Mucosa of stomach (tissue), 1 donor: ENCODE measurements around the gene CNTNAP2.

Experiments
- H3K27me3 ChIP-seq: one replicate; pipeline ENCODE4 v1.7.0; 2013; ENCODE audit warnings: mild to moderate bottlenecking, low read length; ENCODE audit not compliant: control insufficient read depth, insufficient read depth
- H3K36me3 ChIP-seq: one replicate; pipeline ENCODE4 v1.7.0; 2013; ENCODE audit warnings: low read length; ENCODE audit not compliant: control insufficient read depth, insufficient read depth
- H3K4me1 ChIP-seq: one replicate; pipeline ENCODE4 v1.7.0; 2013; ENCODE audit warnings: mild to moderate bottlenecking, low read length; ENCODE audit not compliant: control insufficient read depth, insufficient read depth
- H3K4me3 ChIP-seq: one replicate; pipeline ENCODE4 v1.7.0; 2013; ENCODE audit warnings: low read length
- H3K9ac ChIP-seq: one replicate; pipeline ENCODE4 v1.7.0; 2013; ENCODE audit warnings: mild to moderate bottlenecking, low read length, moderate library complexity
- H3K9me3 ChIP-seq: one replicate; pipeline ENCODE4 v1.7.0; 2013; ENCODE audit warnings: mild to moderate bottlenecking, low read length, moderate library complexity; ENCODE audit not compliant: control insufficient read depth
- donor health status: Pancreatic carcinoma.

The CNTNAP2 gene

DNA sequence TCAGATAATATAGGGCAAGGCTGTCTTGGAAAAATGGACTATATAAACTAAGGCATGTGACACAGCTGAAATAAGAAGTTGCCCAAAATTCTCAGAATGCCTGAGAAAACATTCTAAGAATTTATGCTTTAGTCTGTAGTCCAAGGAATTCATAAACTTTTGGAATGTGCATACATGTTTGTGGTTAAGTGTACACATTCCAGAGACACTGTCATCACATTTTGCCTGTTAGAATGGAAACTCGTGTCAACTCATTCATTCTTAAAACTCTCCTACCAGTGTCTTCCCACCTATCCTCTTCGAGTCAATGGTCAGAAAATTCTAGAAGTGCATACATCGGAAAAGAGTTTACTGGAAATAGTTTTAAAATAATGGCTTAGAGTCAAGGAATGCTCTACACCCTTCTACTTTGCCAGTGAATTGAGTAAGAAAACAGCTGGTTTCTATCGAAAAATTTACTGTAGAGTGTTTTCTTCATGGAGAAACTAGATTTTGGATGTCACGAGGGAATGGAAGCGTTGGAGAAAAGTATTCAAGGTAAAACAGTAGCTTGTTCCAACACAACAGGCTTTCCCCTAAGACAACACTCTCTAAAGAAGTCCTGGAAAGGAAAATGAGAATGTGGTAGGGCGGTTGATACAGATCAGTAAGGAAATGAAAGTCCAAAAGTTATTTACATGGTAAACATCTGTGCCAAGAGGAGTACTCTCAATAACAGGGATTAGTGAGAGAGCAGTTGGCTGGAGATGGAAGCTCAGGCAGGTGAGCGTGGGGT, 1296.4 kb downstream of the CNTNAP2 start:
- H3K4me3 ChIP-seq = no peak overlapping the region
- no peaks in the 10 kb centered on the region for H3K27me3 ChIP-seq
- no peak overlapping the region for H3K9ac ChIP-seq
- no peaks in the 10 kb centered on the region for H3K36me3 ChIP-seq
- peaks cover 4% of the 10 kb centered on the region for H3K4me1 ChIP-seq
- no peaks in the 10 kb centered on the region for H3K9me3 ChIP-seq

GRCh38 chr7:147413557-147413870, 1296.9 kb downstream of the CNTNAP2 start:
- Histone ChIP-seq H3K4me1 (peaks cover 4% of the 10 kb centered on the region), H3K36me3 (no peaks in the 10 kb centered on the region), H3K9ac (no peak overlapping the region), H3K27me3 (no peaks in the 10 kb centered on the region), H3K4me3 (no peak overlapping the region), H3K9me3 (no peaks in the 10 kb centered on the region)

DNA sequence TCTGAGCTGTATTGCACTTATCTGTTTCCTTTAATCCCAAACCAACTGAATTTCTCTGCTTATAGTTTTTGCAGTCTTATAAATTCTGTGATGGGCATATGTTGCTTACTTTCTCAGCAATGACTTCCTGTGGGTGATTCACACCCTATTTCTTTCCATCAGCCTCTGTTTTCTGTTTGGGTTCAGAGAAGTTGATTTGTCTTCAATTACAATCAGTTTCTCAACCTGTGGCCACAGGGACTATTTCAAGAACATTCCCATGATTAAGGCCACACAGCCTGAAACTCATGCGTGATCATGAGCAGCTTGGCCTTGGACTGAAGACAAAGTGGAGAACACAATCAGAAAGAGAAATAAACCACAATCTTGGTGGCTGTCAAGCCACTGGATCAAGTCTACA, 1299.4 kb downstream of the CNTNAP2 start:
- H3K27me3 ChIP-seq = no peaks in the 10 kb centered on the region
- no peaks in the 10 kb centered on the region for H3K9me3 ChIP-seq
- no peaks in the 10 kb centered on the region for H3K36me3 ChIP-seq
- no peak overlapping the region for H3K4me3 ChIP-seq
- no peak overlapping the region for H3K9ac ChIP-seq
- H3K4me1 ChIP-seq = peaks cover 4% of the 10 kb centered on the region

- H3K27me3 ChIP-seq = no peaks in the 10 kb centered on the region
- H3K9me3 ChIP-seq = no peaks in the 10 kb centered on the region
- H3K4me3 ChIP-seq = no peak overlapping the region
Observed at GRCh38 chr7:147418966-147419365, 1302.4 kb downstream of the CNTNAP2 start.

DNA sequence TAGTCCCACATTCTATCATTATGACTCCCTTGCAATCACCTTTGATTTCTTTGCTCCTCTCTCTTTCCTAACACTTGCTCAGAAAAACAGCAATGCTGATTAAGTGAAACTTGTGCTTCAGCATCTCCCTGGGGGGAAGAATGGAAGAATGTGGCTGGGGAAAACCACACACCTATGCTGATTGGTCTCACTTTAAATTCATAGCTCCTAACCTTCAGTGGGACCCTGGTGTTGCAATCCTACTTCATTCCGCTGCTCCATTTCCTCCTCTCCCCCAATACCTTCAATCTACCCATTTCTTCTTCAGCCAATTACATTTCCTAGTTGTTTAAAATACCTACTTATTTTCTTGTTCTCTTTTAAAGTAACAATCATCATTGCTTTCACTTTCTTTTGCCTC, 1307.3 kb downstream of the CNTNAP2 start:
- Histone ChIP-seq H3K4me3 (no peak overlapping the region), H3K4me1 (no peaks in the 10 kb centered on the region)

More at GRCh38 chr7:147418966-147419365, 1302.4 kb downstream of the CNTNAP2 start:
- Histone ChIP-seq H3K4me1 (no peaks in the 10 kb centered on the region), H3K36me3 (no peaks in the 10 kb centered on the region), H3K9ac (no peak overlapping the region)

GRCh38 chr7:147428075-147428474, 1311.5 kb downstream of the CNTNAP2 start:
- peaks cover 7% of the 10 kb centered on the region for H3K4me1 ChIP-seq
- H3K36me3 ChIP-seq = no peaks in the 10 kb centered on the region
- no peak overlapping the region for H3K4me3 ChIP-seq
- H3K9ac ChIP-seq = no peak overlapping the region
- no peaks in the 10 kb centered on the region for H3K9me3 ChIP-seq
- no peaks in the 10 kb centered on the region for H3K27me3 ChIP-seq

More for the DNA sequence above, 1307.3 kb downstream of the CNTNAP2 start:
- Histone ChIP-seq H3K36me3 (no peaks in the 10 kb centered on the region), H3K9me3 (no peaks in the 10 kb centered on the region), H3K27me3 (no peaks in the 10 kb centered on the region), H3K9ac (no peak overlapping the region)

- no peaks in the 10 kb centered on the region for H3K9me3 ChIP-seq
- no peaks in the 10 kb centered on the region for H3K27me3 ChIP-seq
- H3K4me3 ChIP-seq = no peak overlapping the region
- peaks cover 7% of the 10 kb centered on the region for H3K4me1 ChIP-seq
- no peak overlapping the region for H3K9ac ChIP-seq
- no peaks in the 10 kb centered on the region for H3K36me3 ChIP-seq
Observed at GRCh38 chr7:147429961-147430360, 1313.4 kb downstream of the CNTNAP2 start.

- peaks cover 7% of the 10 kb centered on the region for H3K4me1 ChIP-seq
- no peaks in the 10 kb centered on the region for H3K27me3 ChIP-seq
- H3K36me3 ChIP-seq = no peaks in the 10 kb centered on the region
- H3K4me3 ChIP-seq = no peak overlapping the region
- no peaks in the 10 kb centered on the region for H3K9me3 ChIP-seq
- H3K9ac ChIP-seq = no peak overlapping the region
Observed at GRCh38 chr7:147432079-147432478, 1315.5 kb downstream of the CNTNAP2 start.

- Histone ChIP-seq H3K9ac (no peak overlapping the region), H3K4me3 (no peak overlapping the region), H3K27me3 (no peaks in the 10 kb centered on the region)
Observed at GRCh38 chr7:147432576-147432975, 1316.0 kb downstream of the CNTNAP2 start.

GRCh38 chr7:147436718-147437117, 1320.1 kb downstream of the CNTNAP2 start:
- H3K9me3 ChIP-seq = no peaks in the 10 kb centered on the region
- no peaks in the 10 kb centered on the region for H3K27me3 ChIP-seq
- H3K4me1 ChIP-seq = peaks cover 7% of the 10 kb centered on the region
- no peak overlapping the region for H3K9ac ChIP-seq
- H3K36me3 ChIP-seq = no peaks in the 10 kb centered on the region
- no peak overlapping the region for H3K4me3 ChIP-seq

More at GRCh38 chr7:147432576-147432975, 1316.0 kb downstream of the CNTNAP2 start:
- Histone ChIP-seq H3K36me3 (no peaks in the 10 kb centered on the region), H3K9me3 (no peaks in the 10 kb centered on the region), H3K4me1 (peaks cover 7% of the 10 kb centered on the region)

GRCh38 chr7:147438216-147438615, 1321.6 kb downstream of the CNTNAP2 start:
- no peak overlapping the region for H3K9ac ChIP-seq
- H3K4me1 ChIP-seq = no peaks in the 10 kb centered on the region
- no peaks in the 10 kb centered on the region for H3K27me3 ChIP-seq
- H3K36me3 ChIP-seq = no peaks in the 10 kb centered on the region
- H3K9me3 ChIP-seq = no peaks in the 10 kb centered on the region
- H3K4me3 ChIP-seq = no peak overlapping the region

DNA sequence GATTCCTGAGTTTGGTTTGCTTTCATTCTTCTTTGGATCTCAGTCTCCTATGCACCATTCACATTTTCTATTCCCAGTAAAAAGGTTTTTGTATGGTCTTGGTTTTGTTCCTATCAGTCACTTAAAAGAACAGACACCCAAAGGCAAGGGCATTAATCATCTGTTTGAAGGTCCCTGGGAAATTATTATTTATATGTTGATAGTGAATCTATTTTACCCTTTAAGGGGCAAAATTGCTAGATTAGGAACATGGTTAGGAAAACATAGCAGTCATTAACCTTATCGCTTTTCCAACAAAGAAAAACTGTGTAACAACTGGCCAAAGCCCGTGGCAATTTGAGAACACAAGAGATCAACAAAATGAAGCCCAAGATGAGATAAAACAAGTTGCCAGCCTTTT, 1327.3 kb downstream of the CNTNAP2 start:
- H3K9ac ChIP-seq = no peak overlapping the region

GRCh38 chr7:147452816-147453215, 1336.2 kb downstream of the CNTNAP2 start:
- Histone ChIP-seq H3K9ac (no peak overlapping the region), H3K36me3 (no peaks in the 10 kb centered on the region), H3K4me3 (no peak overlapping the region), H3K27me3 (no peaks in the 10 kb centered on the region), H3K9me3 (no peaks in the 10 kb centered on the region), H3K4me1 (no peaks in the 10 kb centered on the region)

More for the DNA sequence above, 1327.3 kb downstream of the CNTNAP2 start:
- H3K4me3 ChIP-seq = no peak overlapping the region
- H3K4me1 ChIP-seq = no peaks in the 10 kb centered on the region
- no peaks in the 10 kb centered on the region for H3K9me3 ChIP-seq
- no peaks in the 10 kb centered on the region for H3K27me3 ChIP-seq
- no peaks in the 10 kb centered on the region for H3K36me3 ChIP-seq
